Transverse colon (tissue), 4 donors: ENCODE data around the gene PBLD. TPM values are rescaled to one million over a fixed set of nuclear protein-coding genes. Genes with fewer than 3 reads are reported as not detected.
A peak's percentile ranks its signal among the peaks of the same experiment; 100 is the strongest.

ENCODE experiments used
- DNase-seq: peaks from one replicate; pipeline ENCODE4 v3.0.0-alpha.2; 2019
- H3K27ac ChIP-seq, 4 donors: fragments of 200-600 bp; sonication (generic); 2 replicates each; pipeline ENCODE4 v1.5.1; 2016 to 2018; ENCODE audit warnings: inconsistent platforms in 4 of 4
- H3K27me3 ChIP-seq: fragments of 200-600 bp; sonication (generic); 2 replicates; pipeline ENCODE4 v1.5.1; 2017; ENCODE audit warnings: inconsistent platforms
- H3K36me3 ChIP-seq, 4 donors: fragments of 200-600 bp; sonication (generic); 2 replicates each; pipeline ENCODE4 v1.5.1; 2017 to 2019; ENCODE audit warnings: inconsistent platforms in 4 of 4
- H3K4me1 ChIP-seq, 4 donors: fragments of 200-600 bp; sonication (generic); 2 replicates each; pipeline ENCODE4 v1.5.1; 2017 to 2020; ENCODE audit warnings: inconsistent platforms in 4 of 4
- H3K4me3 ChIP-seq, 4 donors: fragments of 200-600 bp; sonication (generic); 1 replicate in 1 of 4; 2 replicates in 3 of 4; pipeline versions ENCODE4 v1.5.1 to v1.6.1; 2017 to 2019; ENCODE audit warnings: inconsistent platforms in 4 of 4
- H3K9me3 ChIP-seq, 2 donors: fragments of 200-600 bp; sonication (generic); 2 replicates each; pipeline ENCODE4 v1.5.1; 2017 to 2019; ENCODE audit warnings: inconsistent platforms in 2 of 2
- EP300 ChIP-seq: sonication (generic); formaldehyde crosslinking; IDR thresholded peaks from one replicate; pipeline ENCODE4 v1.6.1; 2017; ENCODE audit warnings: antibody characterized with exemption, low read depth
- POLR2A ChIP-seq: fragments of 450-650 bp; IDR thresholded peaks from one replicate; pipeline ENCODE4 v1.6.1; 2016; ENCODE audit warnings: antibody characterized with exemption, mild to moderate bottlenecking, moderate library complexity
- POLR2AphosphoS5 ChIP-seq, 3 donors: sonication (generic); formaldehyde crosslinking; IDR thresholded peaks; one replicate each; pipeline ENCODE4 v1.6.1; 2016; ENCODE audit warnings: antibody characterized with exemption in 3 of 3
- WGBS, 2 donors: methylation state at CpG; one replicate each; pipeline ENCODE4 v1.1.5; 2018; ENCODE audit warnings: low coverage in 1 of 2; 5-methylcytosine and 5-hydroxymethylcytosine counted together
- in situ Hi-C, 4 donors: fragments of 200-750 bp; cut with MboI; loops; one replicate each; pipeline versions ENCODE4 v1.15.0 to v1.15.1; 2017; ENCODE audit warnings: low sequenced_read_pairs in 3 of 4, low pct_ligation_motif_present in 1 of 4, low pct_unique_long_range_greater_than_20kb in 1 of 4
- intact Hi-C: fragments of 100-400 bp; cut with DNase I; formaldehyde crosslinking; loops from one replicate; pipeline ENCODE4 v1.15.1; 2023; ENCODE audit warnings: low total_unique reads
- total RNA-seq, 4 donors: library from RNA; depleted of rRNA; stranded (reverse); fragments of >200 nt; gene quantifications; one replicate each; pipeline ENCODE4 v1.1.0, GENCODE V29; 2016
- TF ChIP-seq, protein P1 (sequence below), 5 experiments: fragments of 200-600 bp in 3 of 5; fragments of 450-650 bp in 2 of 5; sonication (generic) in 3 of 5; IDR thresholded peaks; 1 replicate in 2 of 5; 2 replicates in 3 of 5; pipeline ENCODE4 v1.5.1; 2016 to 2017; ENCODE audit warnings: antibody characterized with exemption in 5 of 5, inconsistent platforms in 3 of 5, mild to moderate bottlenecking in 2 of 5, moderate library complexity in 1 of 5

The PBLD gene
- total RNA-seq, 4 donors from 2014 or later, result 63.9 to 130 (median 76.5) TPM

DNA sequence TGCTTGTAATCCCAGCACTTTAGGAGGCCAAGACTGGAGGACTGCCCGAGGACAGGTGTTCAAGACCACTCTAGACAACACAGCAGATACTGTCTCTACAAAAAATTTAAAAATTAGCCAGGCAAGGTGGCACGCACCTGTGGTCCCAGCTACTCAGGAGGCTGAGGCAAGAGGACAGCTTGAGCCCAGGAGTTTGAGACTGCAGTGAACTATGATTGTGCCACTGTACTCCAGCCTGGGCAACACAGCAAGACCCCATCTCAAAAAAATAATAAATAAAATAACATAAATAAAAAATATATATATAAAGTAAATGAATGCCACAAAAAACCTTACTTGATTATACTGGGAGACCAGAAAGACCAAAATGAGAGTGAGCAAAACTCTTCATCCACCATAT lies 20.8 kb upstream of the PBLD start:
- WGBS, 2 donors, result 92 to 95% methylated on average over 2 of the region's 2 CpGs
- H3K9me3 ChIP-seq, result no peaks in the 10 kb centered on the region
- TF ChIP-seq POLR2A (no peak), EP300 (no peak), POLR2AphosphoS5 (IDR thresholded peaks at IDR 0.05) (no peak)
- TF ChIP-seq, protein P1, sequence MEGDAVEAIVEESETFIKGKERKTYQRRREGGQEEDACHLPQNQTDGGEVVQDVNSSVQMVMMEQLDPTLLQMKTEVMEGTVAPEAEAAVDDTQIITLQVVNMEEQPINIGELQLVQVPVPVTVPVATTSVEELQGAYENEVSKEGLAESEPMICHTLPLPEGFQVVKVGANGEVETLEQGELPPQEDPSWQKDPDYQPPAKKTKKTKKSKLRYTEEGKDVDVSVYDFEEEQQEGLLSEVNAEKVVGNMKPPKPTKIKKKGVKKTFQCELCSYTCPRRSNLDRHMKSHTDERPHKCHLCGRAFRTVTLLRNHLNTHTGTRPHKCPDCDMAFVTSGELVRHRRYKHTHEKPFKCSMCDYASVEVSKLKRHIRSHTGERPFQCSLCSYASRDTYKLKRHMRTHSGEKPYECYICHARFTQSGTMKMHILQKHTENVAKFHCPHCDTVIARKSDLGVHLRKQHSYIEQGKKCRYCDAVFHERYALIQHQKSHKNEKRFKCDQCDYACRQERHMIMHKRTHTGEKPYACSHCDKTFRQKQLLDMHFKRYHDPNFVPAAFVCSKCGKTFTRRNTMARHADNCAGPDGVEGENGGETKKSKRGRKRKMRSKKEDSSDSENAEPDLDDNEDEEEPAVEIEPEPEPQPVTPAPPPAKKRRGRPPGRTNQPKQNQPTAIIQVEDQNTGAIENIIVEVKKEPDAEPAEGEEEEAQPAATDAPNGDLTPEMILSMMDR (IDR thresholded peaks at IDR 0.05), result no peak
- in situ Hi-C loops (no loop called here), intact Hi-C loops (no loop called here)
- no peak overlapping the region for H3K27ac ChIP-seq
- H3K4me3 ChIP-seq, result no peak overlapping the region
- no peaks in the 10 kb centered on the region for H3K4me1 ChIP-seq
- H3K27me3 ChIP-seq, result no peaks in the 10 kb centered on the region
- DNase-seq, result no peak
- peaks cover 0 to 47% (median 12%) of the 10 kb centered on the region in 4 donors for H3K36me3 ChIP-seq

DNA sequence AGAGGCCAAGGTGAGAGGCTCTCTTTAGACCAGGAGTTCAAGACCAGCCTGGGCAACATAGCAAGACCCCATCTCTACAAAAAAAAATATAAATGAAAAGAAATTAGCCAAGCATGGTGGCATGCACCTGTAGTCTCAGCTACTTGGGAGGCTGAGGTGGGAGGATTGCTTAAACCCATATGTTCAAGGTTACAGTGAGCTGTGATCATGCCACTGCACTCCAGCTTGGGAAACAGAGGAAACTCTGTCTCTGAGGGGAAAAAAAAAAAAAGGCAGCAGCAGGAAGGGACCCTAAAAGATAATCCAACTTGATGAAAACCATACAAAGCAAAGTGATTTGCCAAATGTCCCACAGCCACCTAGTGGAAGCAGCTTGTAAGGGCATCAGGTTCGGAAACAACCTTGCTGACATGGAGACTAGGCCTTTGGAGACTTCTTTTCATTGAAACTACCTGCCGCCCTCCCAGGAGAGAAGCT lies 15.6 kb upstream of the PBLD start:
- Histone ChIP-seq H3K36me3 (peaks cover 0 to 49% (median 24%) of the 10 kb centered on the region in 4 donors), H3K27ac (no peak overlapping the region), H3K4me1 (no peaks in the 10 kb centered on the region), H3K9me3 (no peaks in the 10 kb centered on the region), H3K27me3 (no peaks in the 10 kb centered on the region), H3K4me3 (no peak overlapping the region)
- in situ Hi-C loops, result no loop called here
- peak; percentile 38 for DNase-seq
- no peak for TF ChIP-seq EP300
- TF ChIP-seq, protein P1 (IDR thresholded peaks at IDR 0.05), result peak; percentile 51 to 74 (median 68)
- WGBS, 2 donors, result 14 to 39% methylated on average over 1 to 2 of the region's 2 CpGs
- intact Hi-C loops, result loop anchor here (10.0 kb wide), 1 partner anchor 134 kb away; no protein-coding TSS in a partner anchor

DNA sequence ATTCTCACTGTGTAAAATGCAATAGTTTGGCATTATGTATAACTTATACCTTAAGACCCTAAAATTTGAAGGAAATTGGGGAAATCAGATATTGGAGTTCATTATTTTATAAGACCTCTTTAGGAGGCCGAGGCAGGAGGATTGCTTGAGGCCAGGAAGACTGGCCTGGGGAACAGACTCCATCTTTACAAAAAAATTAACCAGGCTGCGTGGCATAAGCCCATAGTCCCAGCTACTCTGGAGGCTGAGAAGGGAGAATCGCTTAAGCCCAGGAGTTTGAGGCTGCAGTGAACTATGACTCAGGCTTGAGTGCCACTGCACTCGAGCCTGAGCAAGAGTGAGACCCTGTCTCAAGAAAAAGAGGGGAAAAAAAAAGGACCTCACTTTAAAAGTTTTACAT lies 14.0 kb upstream of the PBLD start:
- in situ Hi-C loops, result no loop called here
- TF ChIP-seq POLR2AphosphoS5 (IDR thresholded peaks at IDR 0.05) (no peak), POLR2A (no peak), EP300 (no peak)
- TF ChIP-seq, protein P1 (IDR thresholded peaks at IDR 0.05), result no peak
- intact Hi-C loops, result loop anchor here (10.0 kb wide), 1 partner anchor 132 kb away; no protein-coding TSS in a partner anchor

DNA sequence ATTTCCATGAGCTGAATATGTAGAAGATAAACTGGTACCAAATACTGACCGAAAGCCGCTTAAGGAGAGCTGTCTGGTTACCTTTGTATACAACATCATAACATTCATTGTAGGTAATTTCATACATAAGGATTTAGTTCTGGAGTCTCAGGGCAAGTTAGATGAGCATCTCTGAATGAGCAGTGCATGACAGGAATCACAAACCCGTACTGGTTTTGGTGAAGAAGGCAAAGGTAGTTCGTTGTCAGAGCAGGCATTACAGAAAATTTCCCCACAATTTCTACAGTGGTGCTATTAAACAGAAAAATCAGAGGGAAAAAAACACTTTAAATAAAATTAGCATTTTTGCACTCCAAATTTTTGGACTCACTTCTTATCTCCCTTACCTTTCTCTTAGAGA lies 12.9 kb upstream of the PBLD start:
- no peak overlapping the region for H3K4me3 ChIP-seq
- intact Hi-C loops (loop anchor here (10.0 kb wide), 1 partner anchor 131 kb away; no protein-coding TSS in a partner anchor), in situ Hi-C loops (no loop called here)
- no peak overlapping the region for H3K27ac ChIP-seq
- H3K9me3 ChIP-seq, result no peaks in the 10 kb centered on the region
- H3K4me1 ChIP-seq, result no peaks in the 10 kb centered on the region
- no peaks in the 10 kb centered on the region for H3K27me3 ChIP-seq
- peaks cover 0 to 61% (median 24%) of the 10 kb centered on the region in 4 donors for H3K36me3 ChIP-seq
- DNase-seq, result no peak
- WGBS, 2 donors, result 89 to 100% methylated on average over 3 to 4 of the region's 4 CpGs
- TF ChIP-seq POLR2A (no peak), EP300 (no peak), POLR2AphosphoS5 (IDR thresholded peaks at IDR 0.05) (no peak)
- TF ChIP-seq, protein P1 (IDR thresholded peaks at IDR 0.05), result no peak

More for the DNA sequence above, 14.0 kb upstream of the PBLD start:
- Histone ChIP-seq H3K9me3 (no peaks in the 10 kb centered on the region), H3K4me3 (no peak overlapping the region), H3K4me1 (no peaks in the 10 kb centered on the region), H3K27ac (no peak overlapping the region), H3K36me3 (peaks cover 0 to 50% (median 20%) of the 10 kb centered on the region in 4 donors), H3K27me3 (no peaks in the 10 kb centered on the region)
- WGBS, 2 donors, result 63 to 91% methylated on average over 1 to 4 of the region's 4 CpGs
- no peak for DNase-seq
